AG09309 (cell line): Measurements from ENCODE around the gene ARHGAP6.

Source experiments
- DNase-seq: peaks from one replicate; pipeline ENCODE4 v3.0.0-alpha.2; 2010; ENCODE audit warnings: low read depth
- H3K4me3 ChIP-seq: 2 replicates; pipeline ENCODE4 v1.5.1; 2011; ENCODE audit warnings: mild to moderate bottlenecking, low read depth, low read length, moderate library complexity; ENCODE audit not compliant: control insufficient read depth
- CTCF ChIP-seq: IDR thresholded peaks from 2 replicates; pipeline ENCODE4 v1.5.1; 2011; ENCODE audit warnings: mild to moderate bottlenecking, low read depth, low read length, inconsistent platforms; ENCODE audit not compliant: insufficient read depth, control insufficient read depth; ENCODE audit errors: missing control alignments

The ARHGAP6 gene

GRCh38 chrX:11462136-11462535 lies 203.6 kb downstream of the ARHGAP6 start:
- H3K4me3 ChIP-seq, result no peak overlapping the region
- no peak for TF ChIP-seq CTCF
- no peak for DNase-seq

GRCh38 chrX:11461201-11462001 lies 204.3 kb downstream of the ARHGAP6 start:
- no peak for DNase-seq
- TF ChIP-seq CTCF, result no peak

GRCh38 chrX:11460347-11460746 lies 205.4 kb downstream of the ARHGAP6 start:
- no peak for DNase-seq
- TF ChIP-seq CTCF, result no peak

More at GRCh38 chrX:11461201-11462001, 204.3 kb downstream of the ARHGAP6 start:
- H3K4me3 ChIP-seq, result no peak overlapping the region

GRCh38 chrX:11458170-11458569 lies 207.6 kb downstream of the ARHGAP6 start:
- H3K4me3 ChIP-seq, result no peak overlapping the region
- DNase-seq, result no peak
- TF ChIP-seq CTCF, result no peak

More at GRCh38 chrX:11460347-11460746, 205.4 kb downstream of the ARHGAP6 start:
- H3K4me3 ChIP-seq, result no peak overlapping the region

- no peak for DNase-seq
- no peak overlapping the region for H3K4me3 ChIP-seq
- no peak for TF ChIP-seq CTCF
Observed at GRCh38 chrX:11451151-11451550, 214.6 kb downstream of the ARHGAP6 start.

- no peak overlapping the region for H3K4me3 ChIP-seq
- no peak for DNase-seq
- TF ChIP-seq CTCF, result no peak
Observed at GRCh38 chrX:11450354-11450753, 215.4 kb downstream of the ARHGAP6 start.
